ENCODE data around the gene CATSPER4.

The CATSPER4 gene

GRCh38 chr1:26164861-26165842 is 25.2 kb upstream of the CATSPER4 start:
- no peak for DNase-seq

- no peak for DNase-seq
Observed at GRCh38 chr1:26166719-26167281, 23.6 kb upstream of the CATSPER4 start.

DNA sequence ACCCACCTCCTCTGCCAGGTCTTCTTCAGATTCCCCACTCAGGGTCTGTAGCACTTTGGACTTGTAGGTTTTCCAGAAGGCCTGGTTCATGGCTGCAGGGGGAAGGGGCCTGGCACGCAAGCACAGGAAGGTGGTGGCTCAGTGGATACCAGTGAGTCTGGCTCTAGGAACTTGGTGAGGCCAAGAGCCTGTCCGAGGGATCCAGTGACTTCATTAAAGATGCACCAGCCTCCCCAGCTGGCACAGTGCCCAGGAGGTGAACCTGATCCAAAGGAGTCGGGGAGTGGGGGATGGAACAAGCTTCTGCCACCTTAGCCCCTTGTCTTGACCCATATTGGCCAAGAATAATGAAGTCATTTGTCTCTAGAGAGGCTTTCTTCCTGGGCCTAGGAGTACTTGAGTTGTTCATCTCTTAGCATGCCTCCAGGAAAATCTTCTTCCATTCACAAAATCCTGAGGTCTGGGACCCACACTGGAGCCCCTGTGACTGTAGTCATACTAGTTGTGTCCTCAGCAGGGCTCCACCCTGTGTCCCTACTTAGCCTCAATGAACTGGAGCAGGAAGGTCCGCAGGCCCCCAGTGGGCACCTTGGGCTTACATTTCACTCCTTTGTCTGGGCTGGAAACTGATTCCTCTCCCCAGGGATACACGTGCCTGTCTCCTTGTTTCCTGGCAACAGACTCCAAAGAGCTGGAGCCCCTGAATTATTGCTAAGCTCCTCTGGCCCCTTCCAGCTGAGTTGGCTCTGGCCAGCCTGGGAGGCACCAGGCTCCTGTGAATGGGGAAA is 21.8 kb upstream of the CATSPER4 start, which contains the start of gene C1orf232:
TSS of gene C1orf232 (minus strand) at position 554 of the 788 bp plus-strand sequence. CDS start at position 90, 464 bp downstream.
- no peak for DNase-seq

DNA sequence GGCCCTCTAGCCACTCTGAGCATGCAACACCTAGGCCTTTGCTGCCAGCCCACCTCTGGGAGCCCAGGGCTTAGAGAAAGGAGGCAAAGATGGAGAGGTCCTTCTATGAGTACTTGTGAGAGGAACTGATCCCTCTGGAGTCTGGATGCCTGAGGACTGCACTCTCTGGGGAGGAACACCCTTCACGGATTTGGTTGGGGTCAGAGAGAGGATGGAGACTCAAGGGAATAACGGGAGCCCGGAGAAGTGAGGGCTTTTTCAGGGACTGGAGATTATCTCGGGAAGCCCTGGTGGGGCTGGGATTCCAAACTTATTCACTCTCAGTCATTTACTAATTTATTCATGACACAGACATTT is 21.2 kb upstream of the CATSPER4 start:
- DNase-seq: no peak

GRCh38 chr1:26169669-26170471 is 20.5 kb upstream of the CATSPER4 start, which contains the start of gene ZNF593:
ZNF593 (plus strand) TSS chr1:26169908; CDS start chr1:26169984, 76 bp downstream.
- peak; percentile 73 for DNase-seq

DNA sequence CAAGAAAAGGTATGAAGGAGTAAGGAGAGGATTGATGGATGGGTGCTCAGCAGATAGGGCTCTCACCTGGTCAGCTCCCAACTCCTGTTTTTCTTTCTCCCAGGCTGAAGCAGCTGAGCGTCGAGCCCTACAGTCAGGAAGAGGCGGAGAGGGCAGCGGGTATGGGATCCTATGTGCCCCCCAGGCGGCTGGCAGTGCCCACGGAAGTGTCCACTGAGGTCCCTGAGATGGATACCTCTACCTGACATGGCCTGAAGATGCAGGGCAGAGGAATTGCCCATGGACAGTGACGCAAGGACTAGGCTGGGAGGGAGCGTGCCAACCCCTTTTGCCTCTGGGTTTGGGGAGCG is 20.0 kb upstream of the CATSPER4 start:
- DNase-seq: no peak

DNA sequence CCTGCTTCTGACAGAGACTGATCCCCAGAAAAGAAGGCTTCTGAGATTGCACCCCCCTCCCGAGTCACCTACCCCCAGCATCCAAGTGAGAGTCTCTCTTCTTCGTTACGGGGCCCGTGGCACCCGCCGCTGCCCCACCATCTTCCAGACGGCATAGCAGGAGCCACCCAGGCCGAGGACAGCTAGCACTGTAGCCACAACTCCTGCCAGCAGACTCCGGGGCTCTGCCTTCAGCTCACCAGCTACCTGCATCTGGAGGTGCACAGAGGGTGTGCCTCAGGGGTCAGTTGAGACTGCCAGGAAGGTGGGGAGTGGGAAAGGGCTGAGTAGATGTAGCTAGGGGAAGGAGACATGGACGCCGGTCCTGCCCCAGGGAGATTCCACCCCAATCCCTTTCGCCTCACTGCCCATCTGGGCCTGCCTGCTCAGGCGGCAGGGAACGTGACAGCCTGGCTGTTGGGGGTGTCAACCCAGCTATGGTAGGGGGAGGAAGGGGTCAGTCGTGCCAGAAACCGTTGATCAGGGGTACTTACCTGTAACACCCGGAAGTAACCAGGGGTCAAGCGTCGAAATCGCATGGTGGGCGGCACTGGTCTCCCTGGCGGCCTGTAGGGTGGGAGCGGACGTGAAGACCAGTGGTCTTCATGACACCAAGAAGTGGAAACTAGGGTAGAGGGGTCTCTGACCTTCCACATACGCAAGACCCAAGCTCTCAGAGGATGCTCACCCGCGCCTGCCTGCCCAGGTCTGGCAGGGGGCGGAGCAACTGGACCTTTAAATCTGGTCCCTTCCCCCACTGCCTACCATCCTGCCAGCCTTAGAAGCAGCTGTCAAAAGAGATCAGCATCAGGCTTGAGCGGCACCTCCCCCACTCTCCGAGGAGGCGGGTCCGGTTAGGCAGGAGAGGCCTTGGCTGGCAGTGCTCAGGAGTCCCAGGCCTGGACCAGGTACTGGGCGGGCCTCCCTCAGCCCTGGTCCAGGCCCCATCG is 19.0 kb upstream of the CATSPER4 start, which contains the start of gene ZNF593OS:
TSS of gene ZNF593OS (minus strand) at position 749 of the 989 bp plus-strand sequence. CDS start at position 578, 171 bp downstream.
- DNase-seq: no peak

GRCh38 chr1:26175346-26175745 is 15.1 kb upstream of the CATSPER4 start:
- no peak for DNase-seq

DNA sequence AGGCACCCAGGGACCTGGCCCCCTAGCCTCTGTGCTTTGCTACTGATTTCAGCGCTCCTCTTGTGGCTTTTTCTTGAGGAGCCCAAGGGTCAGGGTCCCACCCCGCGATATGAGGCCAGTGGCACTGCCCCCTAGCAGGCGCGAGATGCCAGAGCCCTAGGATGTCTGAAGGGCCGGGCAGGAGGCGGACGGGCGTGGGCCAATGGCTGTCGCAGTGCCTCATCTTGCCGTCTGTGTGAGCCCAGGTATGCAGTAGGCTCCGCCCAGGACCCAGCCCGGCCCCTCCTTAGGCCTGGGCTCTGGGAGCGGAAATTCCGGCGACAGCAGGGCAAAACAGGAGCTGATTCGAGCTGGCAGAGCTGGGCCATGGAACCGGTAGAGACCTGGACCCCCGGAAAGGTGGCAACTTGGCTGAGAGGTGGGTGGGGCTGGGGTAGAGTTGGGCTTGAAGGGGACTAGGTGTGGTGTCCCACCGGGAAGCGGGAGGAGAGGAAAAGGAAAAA is 13.2 kb upstream of the CATSPER4 start, which contains the start of gene CNKSR1:
TSS of gene CNKSR1 (plus strand) at position 310 of the 503 bp plus-strand sequence. CDS start at position 367, 57 bp downstream.
- no peak for DNase-seq

- DNase-seq: no peak
Observed at GRCh38 chr1:26180010-26180506, 10.3 kb upstream of the CATSPER4 start.

DNA sequence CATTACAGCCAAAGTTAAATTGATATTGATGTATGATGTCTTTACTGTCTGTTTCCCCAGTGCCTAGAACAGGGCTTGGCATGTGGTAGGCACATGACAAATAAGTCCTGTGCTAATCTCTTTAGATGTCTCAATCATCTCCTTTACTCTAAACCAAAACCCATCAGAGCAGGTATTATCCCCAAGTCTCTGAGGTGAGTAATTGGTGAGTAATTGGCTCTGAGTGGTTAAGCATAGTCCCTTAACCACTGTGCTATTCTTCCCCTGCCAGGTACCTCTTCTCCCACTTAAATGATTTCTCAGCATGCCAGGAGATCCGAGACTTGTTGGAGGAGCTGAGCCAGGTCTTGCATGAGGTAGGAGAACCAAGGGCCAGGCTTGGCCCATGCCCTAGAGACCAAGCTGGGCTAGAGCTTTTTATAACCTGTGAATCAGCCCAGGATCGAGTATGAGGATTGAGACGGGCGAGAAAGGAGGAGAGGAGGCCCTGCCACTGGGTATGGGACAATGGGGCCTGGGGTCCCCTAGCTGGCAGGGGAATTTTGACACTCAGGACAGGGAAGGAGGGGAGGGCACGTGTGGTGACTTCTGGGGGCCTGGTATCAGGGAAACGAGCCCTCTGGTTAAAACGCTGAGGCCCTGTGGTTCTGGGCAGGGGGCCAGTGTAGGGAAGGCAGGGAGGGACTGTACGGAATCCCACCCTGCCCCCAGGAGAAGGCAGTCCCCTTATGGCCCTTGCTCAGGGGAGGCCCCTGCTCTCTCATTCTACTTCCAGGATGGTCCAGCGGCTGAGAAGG is 8.6 kb upstream of the CATSPER4 start:
- DNase-seq: no peak

DNA sequence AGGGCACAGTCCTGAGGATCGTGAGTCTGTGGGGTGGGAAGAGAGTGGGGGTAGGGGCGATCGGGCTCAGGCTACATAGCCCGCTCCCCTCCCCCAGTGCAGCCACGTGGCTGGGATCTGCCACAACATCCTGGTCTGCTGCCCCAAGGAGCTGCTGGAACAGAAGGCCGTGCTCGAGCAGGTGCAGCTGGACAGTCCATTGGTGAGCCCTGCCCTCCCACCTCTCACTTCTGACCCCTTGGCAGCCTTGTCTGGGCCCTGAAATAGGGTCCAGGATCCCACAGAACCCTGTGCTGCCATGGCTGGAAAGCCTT is 8.1 kb upstream of the CATSPER4 start:
- no peak for DNase-seq

GRCh38 chr1:26184086-26184485 is 6.3 kb upstream of the CATSPER4 start:
- DNase-seq: no peak

GRCh38 chr1:26184883-26185282 is 5.5 kb upstream of the CATSPER4 start:
- DNase-seq: no peak

GRCh38 chr1:26187882-26188281 is 2.5 kb upstream of the CATSPER4 start:
- DNase-seq: no peak

- no peak for DNase-seq
Observed at GRCh38 chr1:26188477-26188876, 1.9 kb upstream of the CATSPER4 start.

GRCh38 chr1:26189331-26189730 is 1.1 kb upstream of the CATSPER4 start:
- no peak for DNase-seq

GRCh38 chr1:26189751-26190275 is 589 bp upstream of the CATSPER4 start:
- DNase-seq: no peak

- DNase-seq: no peak
Observed at GRCh38 chr1:26191739-26192138, 1.3 kb downstream of the CATSPER4 start.
